Nephron (organoid): ENCODE data around the gene ADGRB3.

ENCODE experiments used
- H3K27ac Mint-ChIP-seq, 3 experiments: 2 replicates each; pipeline ENCODE4 v1.8.0; 2020; ENCODE audit warnings: mixed read lengths in 3 of 3, mild to moderate bottlenecking in 2 of 3, moderate library complexity in 1 of 3
- H3K27me3 Mint-ChIP-seq: 2 replicates; pipeline ENCODE4 v1.8.0; 2021; ENCODE audit warnings: low read depth, mild to moderate bottlenecking, moderate library complexity, mixed read lengths
- H3K36me3 Mint-ChIP-seq: 2 replicates; pipeline ENCODE4 v1.8.0; 2020; ENCODE audit warnings: low read depth, mixed read lengths
- H3K4me1 Mint-ChIP-seq: 2 replicates; pipeline ENCODE4 v1.8.0; 2020; ENCODE audit warnings: mixed read lengths
- H3K4me3 Mint-ChIP-seq, 3 experiments: 2 replicates each; pipeline ENCODE4 v1.8.0; 2020; ENCODE audit warnings: mild to moderate bottlenecking in 3 of 3, mixed read lengths in 3 of 3, moderate library complexity in 2 of 3
- H3K9me3 Mint-ChIP-seq: 2 replicates; pipeline ENCODE4 v1.8.0; 2020; ENCODE audit warnings: mixed read lengths
- CTCF ChIP-seq, 3 experiments: fragments of 200-600 bp; sonication (generic); IDR thresholded peaks; one replicate each; pipeline ENCODE4 v1.5.0; 2021; ENCODE audit warnings: antibody characterized with exemption in 3 of 3; ENCODE audit not compliant: unreplicated experiment in 3 of 3

ADGRB3 gene

GRCh38 chr6:68758559-68758958 lies 123.5 kb downstream of the ADGRB3 start:
- no peaks in the 10 kb centered on the region for H3K9me3 Mint-ChIP-seq
- no peaks in the 10 kb centered on the region for H3K36me3 Mint-ChIP-seq
- H3K27me3 Mint-ChIP-seq, result no peaks in the 10 kb centered on the region
- no peak for TF ChIP-seq CTCF (IDR thresholded peaks at IDR 0.05; ENCODE audit: unreplicated experiment in 3 of 3)
- no peak overlapping the region for H3K4me3 Mint-ChIP-seq
- H3K27ac Mint-ChIP-seq, result no peak overlapping the region
- peaks cover 8% of the 10 kb centered on the region for H3K4me1 Mint-ChIP-seq

- Mint-ChIP-seq H3K4me3 (no peak overlapping the region), H3K9me3 (no peaks in the 10 kb centered on the region), H3K27me3 (no peaks in the 10 kb centered on the region), H3K4me1 (peaks cover under 1% of the 10 kb centered on the region), H3K36me3 (no peaks in the 10 kb centered on the region), H3K27ac (no peak overlapping the region)
- TF ChIP-seq CTCF (IDR thresholded peaks at IDR 0.05; ENCODE audit: unreplicated experiment in 3 of 3), result no peak
Measured at GRCh38 chr6:68760485-68760884, 125.4 kb downstream of the ADGRB3 start.

- no peaks in the 10 kb centered on the region for H3K4me1 Mint-ChIP-seq
- H3K27ac Mint-ChIP-seq, result no peak overlapping the region
- H3K4me3 Mint-ChIP-seq, result no peak overlapping the region
- TF ChIP-seq CTCF (IDR thresholded peaks at IDR 0.05; ENCODE audit: unreplicated experiment in 3 of 3), result no peak
- no peaks in the 10 kb centered on the region for H3K36me3 Mint-ChIP-seq
- H3K27me3 Mint-ChIP-seq, result no peaks in the 10 kb centered on the region
- no peaks in the 10 kb centered on the region for H3K9me3 Mint-ChIP-seq
Measured at GRCh38 chr6:68760941-68761676, 126.0 kb downstream of the ADGRB3 start.

GRCh38 chr6:68761985-68762384 lies 126.9 kb downstream of the ADGRB3 start:
- no peak for TF ChIP-seq CTCF (IDR thresholded peaks at IDR 0.05; ENCODE audit: unreplicated experiment in 3 of 3)
- Mint-ChIP-seq H3K36me3 (no peaks in the 10 kb centered on the region), H3K4me3 (no peak overlapping the region), H3K4me1 (no peaks in the 10 kb centered on the region), H3K9me3 (no peaks in the 10 kb centered on the region), H3K27me3 (no peaks in the 10 kb centered on the region), H3K27ac (no peak overlapping the region)

GRCh38 chr6:68771426-68771825 lies 136.3 kb downstream of the ADGRB3 start:
- Mint-ChIP-seq H3K4me3 (no peak overlapping the region), H3K9me3 (peaks cover 6% of the 10 kb centered on the region)
- TF ChIP-seq CTCF (IDR thresholded peaks at IDR 0.05; ENCODE audit: unreplicated experiment in 3 of 3), result no peak

GRCh38 chr6:68774843-68775242 lies 139.8 kb downstream of the ADGRB3 start:
- Mint-ChIP-seq H3K4me1 (peaks cover 12% of the 10 kb centered on the region), H3K27ac (no peak overlapping the region), H3K27me3 (no peaks in the 10 kb centered on the region), H3K4me3 (no peak overlapping the region), H3K9me3 (no peaks in the 10 kb centered on the region), H3K36me3 (no peaks in the 10 kb centered on the region)
- TF ChIP-seq CTCF (IDR thresholded peaks at IDR 0.05; ENCODE audit: unreplicated experiment in 3 of 3), result no peak

More at GRCh38 chr6:68771426-68771825, 136.3 kb downstream of the ADGRB3 start:
- H3K27me3 Mint-ChIP-seq, result no peaks in the 10 kb centered on the region
- no peaks in the 10 kb centered on the region for H3K4me1 Mint-ChIP-seq
- no peaks in the 10 kb centered on the region for H3K36me3 Mint-ChIP-seq
- H3K27ac Mint-ChIP-seq, result no peak overlapping the region
